GM12891 (cell line): ENCODE results near the gene GJC2.

ENCODE experiments used
- POLR2A ChIP-seq: IDR thresholded peaks from 2 replicates; pipeline ENCODE4 v1.6.1; 2011; ENCODE audit warnings: low read depth, low read length, control low read depth
- POLR2AphosphoS5 ChIP-seq: IDR thresholded peaks from 2 replicates; pipeline ENCODE4 v1.6.1; 2011; ENCODE audit warnings: low read depth, low read length, control low read depth
- POU2F2 ChIP-seq: IDR thresholded peaks from 2 replicates; pipeline ENCODE4 v1.6.1; 2011; ENCODE audit warnings: low read depth, mild to moderate bottlenecking, control low read depth, low read length, moderate library complexity
- TAF1 ChIP-seq: IDR thresholded peaks from 2 replicates; pipeline ENCODE4 v1.6.1; 2011; ENCODE audit warnings: low read depth, low read length, control low read depth

DNA sequence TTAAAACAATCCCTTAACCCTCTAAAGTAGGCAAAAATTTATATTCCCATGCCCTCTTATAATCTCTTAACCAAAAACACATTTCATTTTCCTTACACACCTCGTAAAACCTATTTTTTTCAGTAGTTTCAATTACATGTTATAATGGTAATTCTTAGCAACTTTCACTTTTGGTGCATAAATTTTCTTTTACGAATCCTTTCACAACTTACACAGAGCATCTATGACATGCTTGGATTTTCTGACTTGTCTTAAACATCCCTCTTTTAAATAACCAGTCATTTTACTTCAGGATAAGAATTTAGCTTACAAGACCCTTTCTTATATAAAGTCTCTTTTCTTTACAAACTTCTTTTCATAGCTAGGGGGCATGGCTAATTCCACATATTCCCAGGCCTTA is 31.7 kb upstream of the GJC2 start:
- no peak for TF ChIP-seq POLR2AphosphoS5
- no peak for TF ChIP-seq POLR2A
- no peak for TF ChIP-seq POU2F2
- no peak for TF ChIP-seq TAF1
